Limb (tissue), 2 donors: ENCODE data around the gene RASL10B.
"Not testable (repeated sequence)": the region's sequence is repeated elsewhere in the genome, so short reads cannot be mapped to it uniquely, and the experiment has no call there.

Source experiments
- DNase-seq, 2 donors: peaks; one replicate each; pipeline ENCODE4 v3.0.0-alpha.2; 2016; ENCODE audit errors: extremely low spot score in 2 of 2

RASL10B gene, protein sequence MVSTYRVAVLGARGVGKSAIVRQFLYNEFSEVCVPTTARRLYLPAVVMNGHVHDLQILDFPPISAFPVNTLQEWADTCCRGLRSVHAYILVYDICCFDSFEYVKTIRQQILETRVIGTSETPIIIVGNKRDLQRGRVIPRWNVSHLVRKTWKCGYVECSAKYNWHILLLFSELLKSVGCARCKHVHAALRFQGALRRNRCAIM

DNA sequence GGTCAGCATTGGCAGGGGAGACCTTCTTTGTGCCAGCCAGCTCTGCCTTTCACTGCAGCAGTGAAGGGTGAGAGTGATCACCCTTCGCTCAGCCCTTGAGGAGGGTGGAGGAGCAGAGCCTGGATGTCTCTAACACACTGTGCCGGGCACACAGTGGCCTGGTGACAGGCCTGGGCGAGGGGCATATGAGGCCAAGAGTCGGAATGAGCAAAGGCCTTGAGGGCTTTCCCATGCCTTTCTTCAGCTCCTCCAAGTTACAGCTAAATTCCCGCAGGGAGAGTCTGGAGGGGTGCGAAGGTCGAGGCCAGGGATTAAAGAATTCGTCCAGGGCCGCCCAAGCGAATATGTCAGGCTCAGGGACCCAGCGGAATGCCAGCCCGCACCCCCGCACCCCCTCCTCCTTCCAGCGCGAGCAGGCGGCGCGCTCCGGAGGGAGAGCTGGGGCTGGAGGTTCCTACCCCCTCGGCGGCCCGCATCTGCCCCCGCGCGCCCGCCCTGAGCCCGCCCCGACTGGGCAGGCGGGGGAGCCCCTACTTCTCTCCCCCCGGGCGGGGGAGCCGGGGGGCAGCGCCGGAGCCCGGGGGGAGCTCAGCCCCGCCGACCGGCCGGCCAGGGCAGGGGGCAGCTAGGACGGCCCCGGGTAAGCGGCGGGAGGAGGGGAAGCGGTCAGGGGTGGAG lies at the start of gene RASL10B:
RASL10B (plus strand) TSS at position 401 of the 678 bp plus-strand sequence. CDS start 3,546 bp downstream, outside the sequence.
- peak; percentile 13 to 81 for DNase-seq

DNA sequence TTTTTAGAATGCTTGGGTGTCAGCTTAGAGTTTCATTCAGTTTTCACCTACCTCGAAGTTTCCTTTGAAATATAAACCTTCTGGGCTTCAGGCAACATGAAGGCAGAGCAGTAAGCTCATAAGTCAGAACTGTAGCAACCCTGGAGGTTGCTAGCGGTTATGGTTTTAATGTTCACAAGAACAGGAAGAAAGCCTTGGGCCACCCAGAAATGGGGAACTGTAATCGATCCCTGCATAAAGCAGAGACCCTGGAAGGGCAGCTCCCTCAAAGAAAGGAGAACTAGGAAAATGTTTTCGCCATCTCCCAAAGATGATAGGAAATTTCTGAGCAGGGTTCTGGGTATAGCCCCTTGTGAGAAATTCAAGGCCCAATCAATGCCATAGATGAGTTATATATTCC lies 47.8 kb upstream of the RASL10B start:
- DNase-seq = no peak

DNA sequence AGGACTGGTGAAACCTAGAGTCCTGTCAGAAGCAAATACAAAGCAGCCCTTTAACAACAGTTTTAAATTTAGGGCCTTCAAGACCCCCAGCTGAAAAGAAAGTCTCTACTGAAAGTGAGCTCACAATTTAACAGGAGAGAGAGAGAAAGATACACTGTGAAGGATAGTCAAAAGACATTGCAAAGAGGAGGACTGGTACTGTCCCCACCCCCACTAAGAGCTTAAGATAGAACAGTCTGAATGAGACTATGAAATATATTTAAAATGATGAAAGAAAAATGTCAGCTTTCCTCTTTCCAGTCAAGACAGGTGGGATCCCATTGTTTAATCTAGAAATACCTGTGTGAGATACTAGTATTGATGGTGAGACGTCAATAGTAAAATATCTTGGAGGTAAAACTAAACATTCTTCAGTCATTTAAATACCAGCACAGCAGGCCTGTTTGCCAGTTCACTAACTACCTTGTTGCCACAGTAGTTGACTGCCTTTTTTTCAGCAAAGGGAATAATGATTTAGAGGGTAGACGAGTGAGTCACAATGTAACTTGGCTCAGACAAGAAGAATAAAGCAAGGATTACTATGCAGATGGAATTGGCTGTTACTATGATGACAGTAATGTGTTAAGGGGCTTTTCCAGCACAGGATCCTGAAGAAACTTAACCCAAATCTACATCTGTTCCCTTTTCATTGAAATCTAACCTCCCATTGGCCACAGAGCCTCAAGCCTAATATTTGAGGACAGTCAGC lies 47.2 kb upstream of the RASL10B start:
- DNase-seq = no peak

DNA sequence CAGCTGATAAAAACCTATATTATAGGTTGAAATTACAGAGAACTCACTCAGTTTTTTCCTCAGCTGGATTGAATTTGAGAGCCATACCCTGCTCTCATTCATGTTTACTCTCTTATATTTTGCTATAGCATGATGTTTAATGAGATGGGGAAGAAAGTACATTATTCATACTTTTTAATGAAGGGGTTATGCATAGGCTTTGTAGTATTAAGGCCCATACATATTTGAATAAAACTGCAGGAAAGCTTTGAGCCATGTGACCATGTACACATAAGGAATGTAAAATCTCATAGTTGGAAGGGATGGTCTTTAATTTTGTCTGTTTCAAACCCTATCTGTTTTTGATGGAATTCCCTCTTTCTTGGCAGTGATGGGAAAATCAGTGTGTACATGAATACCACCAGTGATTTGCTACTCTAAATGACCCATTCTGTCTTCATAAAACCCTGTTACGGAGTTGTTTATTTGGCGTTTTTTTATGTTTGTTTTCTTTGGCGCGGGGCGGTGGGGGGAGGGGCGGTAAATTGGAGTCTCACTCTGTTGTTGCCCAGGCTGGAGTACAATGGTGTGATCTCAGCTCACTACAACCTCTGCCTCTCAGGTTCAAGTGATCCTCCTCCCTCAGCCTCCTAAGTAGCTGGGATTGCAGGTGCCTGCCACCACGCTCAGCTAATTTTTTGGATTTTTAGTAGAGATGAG lies 38.8 kb upstream of the RASL10B start:
- no peak for DNase-seq

DNA sequence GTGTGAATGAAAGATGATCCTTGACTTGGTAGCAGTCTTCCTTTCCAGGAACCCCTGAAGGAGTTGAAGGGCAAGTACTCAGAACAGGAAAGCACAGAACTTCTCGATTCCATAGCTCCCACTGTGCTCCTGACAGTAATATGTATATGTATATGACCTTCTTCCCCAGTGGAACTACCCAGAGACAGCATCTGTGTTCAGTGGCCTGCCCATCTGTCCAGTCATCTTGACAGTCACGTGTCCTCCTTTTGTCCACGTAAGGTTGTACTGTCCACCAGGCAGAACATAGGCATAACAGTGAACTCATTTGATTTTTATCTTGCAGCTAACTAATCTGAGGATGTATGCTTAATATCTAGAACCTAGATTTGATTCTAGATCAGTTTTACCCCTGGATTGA lies 37.8 kb upstream of the RASL10B start:
- no peak for DNase-seq

DNA sequence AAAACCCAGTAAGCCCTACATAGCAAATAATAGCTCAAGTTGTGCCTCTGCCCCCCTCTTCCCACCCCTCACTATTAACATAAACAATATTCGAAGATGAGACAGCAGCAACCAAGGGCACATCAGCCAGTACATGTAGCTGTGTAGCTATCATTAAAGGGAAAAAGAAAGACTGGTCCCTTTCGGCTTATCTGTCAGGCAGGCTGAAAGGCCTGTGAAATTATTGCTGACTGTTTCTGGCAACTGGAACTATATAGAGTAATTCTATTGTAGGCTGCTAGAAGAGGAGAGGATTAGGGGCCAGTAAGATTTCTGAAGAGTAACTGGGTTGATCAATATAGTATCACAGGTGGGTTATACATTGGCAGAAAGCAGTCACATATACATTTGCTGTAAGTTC lies 36.5 kb upstream of the RASL10B start:
- no peak for DNase-seq

DNA sequence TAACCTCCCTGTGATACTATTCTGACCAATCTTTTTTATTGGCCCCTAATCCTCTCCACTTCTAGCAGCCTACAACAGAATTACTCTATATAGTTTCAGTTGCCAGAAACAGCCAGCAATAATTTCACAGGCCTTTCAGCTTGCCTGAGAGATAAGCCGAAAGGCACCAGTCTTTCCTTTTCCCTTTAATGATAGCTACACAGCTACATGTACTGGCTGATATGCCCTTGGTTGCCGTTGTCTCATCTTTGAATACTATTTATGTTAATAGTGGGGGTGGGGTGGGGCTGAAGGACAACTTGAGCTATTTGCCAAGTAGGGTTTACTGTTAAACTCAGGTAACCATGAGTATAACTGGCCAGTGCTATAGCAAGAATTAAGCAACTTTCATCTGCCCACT lies 35.8 kb upstream of the RASL10B start:
- no peak for DNase-seq

DNA sequence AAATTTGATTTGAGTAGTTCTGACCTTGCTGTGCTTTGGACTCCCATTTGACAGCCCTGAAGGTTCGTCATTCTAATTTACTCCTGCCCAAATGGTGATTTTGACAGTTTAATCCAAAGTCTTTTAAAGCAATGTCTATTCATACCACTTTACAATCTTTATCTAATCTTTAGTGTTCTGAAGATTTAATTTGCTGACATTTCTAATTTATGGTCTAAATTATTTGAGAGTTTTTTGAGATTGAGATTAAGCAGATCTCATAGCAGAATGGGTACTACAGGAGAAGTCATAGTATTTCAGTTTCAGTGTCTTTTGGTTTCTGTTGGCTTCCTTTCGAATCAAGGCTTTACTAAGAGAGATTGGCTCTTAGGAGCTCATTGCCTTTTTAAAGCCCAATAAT lies 32.6 kb upstream of the RASL10B start:
- no peak for DNase-seq

DNA sequence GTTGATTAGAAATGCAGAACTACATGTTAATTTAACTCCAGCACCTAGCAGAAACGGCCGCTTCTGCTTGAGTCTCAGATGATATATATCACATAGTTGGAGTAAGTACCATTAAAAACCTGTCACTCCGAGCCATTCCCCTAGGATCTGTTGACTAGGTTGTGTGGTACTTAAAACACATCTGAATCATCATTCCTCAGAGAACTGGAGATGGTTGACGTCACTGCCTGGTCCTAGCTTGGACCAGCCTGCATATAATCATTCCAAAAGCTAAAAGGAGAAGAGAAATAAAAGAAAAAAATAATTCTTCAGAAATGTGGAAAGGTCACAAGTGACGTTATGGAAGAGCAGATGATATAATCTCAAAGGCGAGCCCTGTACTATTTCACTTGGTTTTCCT lies 31.3 kb upstream of the RASL10B start:
- DNase-seq = no peak

DNA sequence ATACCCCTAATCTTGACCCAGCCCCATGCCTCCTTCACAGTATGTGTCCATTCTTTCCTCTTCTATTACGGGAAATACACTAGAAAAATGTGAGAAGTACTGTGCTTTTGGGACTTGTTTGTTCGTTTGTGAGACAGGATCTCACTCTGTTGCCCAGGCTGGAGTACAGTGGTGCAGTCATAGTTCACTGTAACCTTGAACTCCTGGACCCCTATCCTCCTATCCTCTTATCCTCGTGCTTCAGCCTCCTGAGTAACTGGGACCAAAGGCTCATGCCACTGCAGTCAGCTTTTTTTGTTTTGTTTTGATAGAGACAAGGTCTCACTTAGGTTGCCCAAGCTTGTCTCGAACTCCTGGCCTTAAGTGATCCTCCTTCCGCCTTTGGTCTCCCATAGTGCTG lies 29.9 kb upstream of the RASL10B start:
- DNase-seq = no peak

DNA sequence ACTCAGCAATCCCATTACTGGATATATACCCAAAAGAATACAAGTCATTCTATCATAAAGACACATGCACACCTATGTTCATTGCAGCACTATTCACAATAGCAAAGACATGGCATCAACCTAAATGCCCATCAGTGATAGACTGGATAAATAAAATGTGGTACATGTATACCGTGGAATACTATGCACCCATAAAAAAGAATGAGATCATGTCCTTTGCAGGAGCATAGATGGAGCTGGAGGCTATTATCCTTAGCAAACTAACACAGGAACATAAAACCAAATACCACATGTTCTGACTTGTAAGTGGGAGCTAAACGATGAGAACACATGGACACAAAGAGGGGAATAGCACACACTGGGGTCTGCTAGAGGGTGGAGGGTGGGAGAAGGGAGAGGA lies 28.1 kb upstream of the RASL10B start:
- DNase-seq = not testable (repeated sequence)

DNA sequence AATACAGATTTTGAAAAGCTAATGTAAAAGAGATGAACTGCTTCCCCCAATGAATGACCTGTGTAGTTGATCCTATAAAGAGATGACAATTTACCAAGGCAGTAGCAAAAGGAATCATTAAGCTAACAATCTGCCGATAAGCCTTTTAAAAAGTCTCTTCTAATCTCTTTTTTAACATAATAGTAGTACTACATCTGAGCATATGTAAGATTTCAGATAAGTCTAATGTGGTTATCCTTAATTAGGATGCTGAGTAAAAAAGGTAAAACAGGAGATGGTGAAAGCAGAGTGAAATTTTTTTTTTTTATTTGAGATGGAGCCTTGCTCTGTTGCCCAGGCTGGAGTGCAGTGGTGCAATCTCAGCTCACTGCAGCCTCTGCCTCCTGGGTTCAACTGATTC lies 26.2 kb upstream of the RASL10B start:
- no peak for DNase-seq

DNA sequence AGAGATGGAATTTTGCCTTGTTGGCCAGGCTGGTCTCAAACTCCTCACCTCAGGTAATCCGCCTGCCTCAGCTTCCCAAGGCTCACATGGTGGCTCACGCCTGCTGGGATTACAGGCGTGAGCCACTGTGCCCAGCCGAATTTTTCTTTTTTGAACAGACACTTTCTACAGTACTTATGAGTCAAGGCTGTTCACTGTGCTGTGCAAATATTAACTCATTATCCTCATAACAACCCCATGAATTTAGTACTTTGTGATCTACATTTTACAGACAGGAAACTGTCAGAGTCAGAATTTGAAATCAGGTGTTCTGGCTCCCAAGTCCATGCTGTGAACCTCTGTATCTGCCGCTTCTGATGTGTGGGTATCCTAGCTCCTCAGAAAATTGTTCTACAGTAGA lies 25.7 kb upstream of the RASL10B start:
- no peak for DNase-seq

DNA sequence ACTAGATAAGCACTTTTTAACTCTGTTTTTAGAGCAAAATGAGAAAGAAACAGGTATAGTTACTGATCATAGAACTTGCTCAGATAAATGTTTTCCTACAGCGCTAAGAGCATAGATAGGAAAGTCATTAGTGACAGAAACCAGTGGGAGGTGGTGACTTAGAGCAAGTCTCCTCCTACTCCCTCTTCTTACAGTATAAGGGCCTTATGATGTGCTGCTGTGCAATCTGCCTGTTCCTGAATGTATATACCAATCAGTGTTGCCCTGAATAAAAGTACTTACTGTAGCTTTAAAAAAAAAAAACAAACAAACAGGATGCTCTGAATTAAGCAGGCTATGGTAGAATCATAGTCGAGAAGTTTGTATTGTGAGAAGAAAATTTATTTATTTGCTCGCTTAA lies 23.3 kb upstream of the RASL10B start:
- no peak for DNase-seq

DNA sequence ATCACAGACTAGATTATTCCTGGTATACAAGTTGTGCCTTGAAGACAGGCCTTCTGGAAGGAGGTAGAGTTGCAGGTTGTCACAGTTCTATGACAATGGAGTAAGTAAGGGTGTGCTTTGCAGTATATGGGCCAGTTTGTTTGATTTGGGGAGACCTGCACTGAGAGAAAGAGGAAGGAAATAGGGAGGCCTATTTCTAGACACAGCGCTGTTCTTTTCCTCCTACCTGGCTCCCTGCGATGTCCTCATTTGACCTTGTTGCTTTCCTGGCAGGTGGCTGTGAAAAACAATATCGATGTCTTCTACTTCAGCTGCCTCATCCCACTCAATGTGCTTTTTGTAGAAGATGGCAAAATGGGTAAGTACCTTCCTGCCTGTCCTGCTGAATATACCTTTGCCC lies 22.5 kb upstream of the RASL10B start:
- DNase-seq = no peak

DNA sequence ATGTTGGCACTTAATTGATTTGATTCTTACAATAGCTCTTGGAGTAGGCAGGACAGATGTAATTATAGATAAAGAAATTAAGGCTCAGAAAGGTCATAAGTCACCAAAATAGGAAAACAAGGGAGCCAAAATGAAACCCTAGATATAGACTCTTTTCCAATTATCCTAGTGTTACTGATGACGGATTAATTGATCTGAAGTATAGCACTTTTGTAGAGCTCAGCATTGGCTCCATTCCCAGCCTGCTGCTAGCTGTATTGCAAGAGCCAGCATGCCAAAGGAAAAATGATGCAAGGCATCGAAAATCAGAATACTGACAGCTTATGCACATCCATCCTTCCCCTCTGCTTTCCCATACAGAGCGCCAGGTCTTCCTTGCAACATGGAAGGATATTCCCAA lies 21.6 kb upstream of the RASL10B start:
- DNase-seq = no peak

DNA sequence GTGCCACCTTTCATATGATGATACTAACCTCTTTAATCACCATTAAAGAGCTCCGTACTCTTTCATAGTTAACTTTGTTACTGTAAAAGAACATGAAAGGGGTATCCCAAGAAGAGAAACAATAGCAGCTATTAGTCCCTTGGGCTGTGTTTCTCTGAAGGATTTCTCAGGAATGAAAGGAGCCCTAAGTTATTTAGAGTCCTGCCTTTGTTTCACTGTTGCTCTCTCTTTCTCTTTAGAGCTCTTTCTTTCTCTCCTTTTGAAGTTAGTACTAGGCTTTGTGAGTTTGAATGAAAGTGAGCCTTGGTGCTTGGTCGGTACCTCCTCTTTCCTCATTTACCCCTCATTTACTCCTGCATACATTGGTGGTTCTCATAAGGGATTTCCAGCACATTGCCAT lies 20.5 kb upstream of the RASL10B start:
- DNase-seq = no peak

DNA sequence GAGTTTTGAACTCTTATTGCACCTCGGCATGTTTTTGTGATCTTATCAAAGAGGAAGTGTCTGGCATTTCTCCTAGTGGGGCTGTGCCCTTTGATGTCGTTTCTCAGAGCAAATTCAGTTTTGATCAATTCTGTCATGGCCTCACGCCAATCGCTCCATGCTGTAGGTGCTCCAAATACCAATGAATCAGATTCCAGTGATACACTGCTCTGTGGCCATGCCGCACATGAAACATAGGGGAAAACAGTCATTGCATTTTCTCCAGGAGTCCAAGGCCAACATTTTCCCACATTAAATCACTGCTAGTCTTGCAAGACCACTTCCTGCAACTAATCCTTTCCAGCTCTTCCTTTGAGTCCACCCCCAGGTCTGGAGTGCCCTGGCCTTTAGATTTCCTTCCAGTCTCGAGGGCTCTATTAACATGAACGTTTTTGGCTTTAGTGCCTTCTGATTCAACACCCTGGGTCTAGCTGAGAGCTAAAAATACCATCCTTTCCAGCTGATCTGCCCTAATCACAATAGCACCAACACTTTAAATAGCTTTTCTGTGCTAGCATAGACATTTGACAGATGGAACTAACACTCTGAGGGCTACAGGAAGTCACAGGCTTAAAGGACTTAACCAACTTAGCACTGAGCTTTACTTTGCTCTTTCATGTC lies 18.2 kb upstream of the RASL10B start:
- DNase-seq = peak in 1 of 2 donors; percentile 22

DNA sequence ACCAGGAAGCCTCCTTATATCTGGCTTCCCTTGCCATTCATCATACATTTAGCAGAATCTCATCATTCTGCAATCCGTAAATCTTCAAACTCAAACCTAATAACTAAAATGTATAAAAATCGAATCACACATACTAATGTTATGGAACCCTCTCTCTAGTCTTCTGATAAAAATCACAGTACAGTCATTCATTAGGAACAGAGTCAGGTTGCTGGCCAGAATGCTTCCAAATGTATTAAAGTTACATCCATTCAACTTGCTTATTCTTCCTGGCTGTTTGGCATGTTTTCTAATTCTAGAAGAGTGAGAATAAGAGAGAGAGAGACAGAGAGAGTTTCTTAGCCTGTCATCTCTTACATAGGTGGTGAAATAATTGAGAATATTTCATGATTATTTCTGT lies 16.5 kb upstream of the RASL10B start:
- DNase-seq = no peak

DNA sequence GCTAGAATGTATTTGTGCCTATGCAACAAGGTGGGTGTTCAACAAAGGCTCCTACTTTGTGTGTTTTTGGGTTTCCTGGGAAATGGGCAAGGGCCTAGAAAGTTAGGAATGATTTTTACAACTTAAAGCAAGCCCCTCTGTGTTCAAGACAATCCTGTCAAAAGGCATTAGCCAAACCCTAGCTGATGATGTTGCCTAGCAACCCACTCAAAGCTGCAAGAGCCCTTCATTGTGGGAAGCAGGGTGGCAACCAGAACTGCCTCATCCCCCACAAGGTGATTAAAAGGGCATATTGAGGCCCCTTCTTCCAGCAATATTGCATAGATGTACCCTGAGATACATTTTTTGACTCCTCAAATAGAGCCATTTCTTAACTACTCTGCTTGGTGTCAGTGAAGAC lies 16.0 kb upstream of the RASL10B start:
- DNase-seq = no peak

DNA sequence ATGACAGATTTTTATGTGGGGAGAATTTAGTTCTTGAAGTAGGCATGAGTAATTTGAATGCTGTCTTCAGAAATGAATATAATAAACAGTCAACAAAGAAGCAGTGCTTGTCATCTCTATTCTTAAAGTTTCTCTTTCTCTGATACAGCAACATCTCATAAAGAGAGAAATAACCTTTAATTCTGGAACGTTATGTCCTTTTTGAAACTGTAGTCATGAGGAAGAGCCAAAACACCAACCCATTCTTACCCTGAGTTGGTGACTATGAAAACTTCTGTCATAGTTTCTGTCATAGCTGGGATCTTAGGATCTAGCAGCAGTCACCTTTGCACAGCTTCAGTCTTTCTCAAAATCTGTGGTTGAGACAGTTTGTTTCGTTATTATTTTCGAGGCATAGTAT lies 15.3 kb upstream of the RASL10B start:
- no peak for DNase-seq
